Stimulated activated CD4-positive, alpha-beta T cell treated with anti-CD3 and anti-CD28 coated beads, Interleukin-4, amount 100 ng/mL, for 1 hour (primary cell): ENCODE measurements around the gene SCPEP1.
"Not testable (repeated sequence)": the region's sequence is repeated elsewhere in the genome, so short reads cannot be mapped to it uniquely, and the experiment has no call there.

Source experiments
- DNase-seq: peaks from one replicate; pipeline ENCODE4 v3.0.0-alpha.2; 2020

The SCPEP1 gene

GRCh38 chr17:56965681-56966080 lies 12.2 kb upstream of the SCPEP1 start:
- not testable (repeated sequence) for DNase-seq

GRCh38 chr17:56966338-56966737 lies 11.6 kb upstream of the SCPEP1 start:
- no peak for DNase-seq

GRCh38 chr17:56970974-56971373 lies 7.0 kb upstream of the SCPEP1 start:
- no peak for DNase-seq

GRCh38 chr17:56972111-56972730 lies 5.7 kb upstream of the SCPEP1 start:
- DNase-seq: no peak

- no peak for DNase-seq
Measured at GRCh38 chr17:56973520-56973919, 4.4 kb upstream of the SCPEP1 start.

- no peak for DNase-seq
Measured at GRCh38 chr17:56974055-56974454, 3.9 kb upstream of the SCPEP1 start.

GRCh38 chr17:56975656-56976055 lies 2.3 kb upstream of the SCPEP1 start:
- DNase-seq: no peak

GRCh38 chr17:56976941-56977608 lies 856 bp upstream of the SCPEP1 start:
- no peak for DNase-seq

- no peak for DNase-seq
Measured at GRCh38 chr17:56978441-56979090, 635 bp downstream of the SCPEP1 start.

- no peak for DNase-seq
Measured at GRCh38 chr17:56979091-56979480, 1.2 kb downstream of the SCPEP1 start.

GRCh38 chr17:56980526-56980925 lies 2.6 kb downstream of the SCPEP1 start:
- not testable (repeated sequence) for DNase-seq

GRCh38 chr17:56982312-56982711 lies 4.4 kb downstream of the SCPEP1 start:
- DNase-seq: no peak

- no peak for DNase-seq
Measured at GRCh38 chr17:56983366-56983765, 5.4 kb downstream of the SCPEP1 start.

GRCh38 chr17:56985371-56986162 lies 7.6 kb downstream of the SCPEP1 start:
- no peak for DNase-seq

GRCh38 chr17:56987283-56987834 lies 9.4 kb downstream of the SCPEP1 start:
- DNase-seq: no peak

GRCh38 chr17:56988901-56989572 lies 11.1 kb downstream of the SCPEP1 start:
- DNase-seq: no peak

- no peak for DNase-seq
Measured at GRCh38 chr17:56992364-56992763, 14.4 kb downstream of the SCPEP1 start.

- no peak for DNase-seq
Measured at GRCh38 chr17:56994009-56994792, 16.3 kb downstream of the SCPEP1 start.

GRCh38 chr17:56995766-56996165 lies 17.8 kb downstream of the SCPEP1 start:
- DNase-seq: no peak

- no peak for DNase-seq
Measured at GRCh38 chr17:56997313-56997712, 19.4 kb downstream of the SCPEP1 start.

GRCh38 chr17:57001541-57001940 lies 23.6 kb downstream of the SCPEP1 start:
- no peak for DNase-seq

- no peak for DNase-seq
Measured at GRCh38 chr17:57002904-57003303, 25.0 kb downstream of the SCPEP1 start.
